Stimulated activated naive CD8-positive, alpha-beta T cell treated with anti-CD3 and anti-CD28 coated beads, Interleukin-15, Interleukin-2, amounts not matched to agents 100 U/mL and 50 U/mL, for 24 hours (primary cell): ENCODE results near the gene SNTG2.
"Not testable (repeated sequence)": the region's sequence is repeated elsewhere in the genome, so short reads cannot be mapped to it uniquely, and the experiment has no call there.

Source experiments
- ATAC-seq: fragments of 150-1000 bp; cut with Tn5 transposase; one replicate; pipeline ENCODE4 v1.10.0; 2021
- DNase-seq: peaks from one replicate; pipeline ENCODE4 v3.0.0; 2021

Gene SNTG2

DNA sequence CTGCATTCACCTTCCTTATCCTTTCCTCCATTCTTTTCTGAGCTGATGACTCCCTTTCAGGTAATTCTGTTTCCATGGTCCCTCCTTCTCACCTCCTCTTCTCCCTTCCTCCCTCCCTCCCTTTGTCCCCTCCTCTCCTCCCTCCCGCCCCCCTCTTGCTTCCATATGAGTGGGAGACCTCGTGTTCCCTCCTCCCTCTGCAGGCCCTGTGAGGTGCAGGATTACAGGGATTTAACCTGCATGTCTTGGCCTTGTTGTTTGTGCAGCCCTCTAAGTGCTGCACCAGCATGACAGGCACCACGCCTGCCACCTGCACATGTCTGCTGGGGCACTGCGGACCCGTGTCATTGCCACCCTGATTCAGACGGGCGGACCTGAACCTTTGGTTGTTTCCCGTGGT is 103.1 kb downstream of the SNTG2 start:
- no peak for DNase-seq

DNA sequence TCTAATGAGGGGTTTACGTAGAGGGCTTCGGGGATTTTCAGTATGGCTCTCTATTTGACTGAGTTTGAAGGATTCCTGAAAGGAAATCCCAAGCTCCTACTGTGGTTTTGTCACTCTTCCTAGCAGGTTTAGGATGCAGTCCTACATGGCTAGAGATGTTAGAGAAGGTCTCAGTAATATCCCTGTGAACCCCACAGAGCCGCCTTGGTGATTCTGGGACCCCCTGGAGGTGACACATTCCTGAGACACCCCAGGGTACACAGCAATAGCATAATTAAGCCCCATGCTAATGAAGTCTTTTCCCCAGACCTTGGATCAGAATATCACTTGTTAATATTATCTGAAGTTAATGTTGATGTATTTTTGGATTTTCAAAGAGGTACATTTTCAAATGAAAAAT is 103.8 kb downstream of the SNTG2 start:
- ATAC-seq = no peak
- no peak for DNase-seq

More for the DNA sequence above, 103.1 kb downstream of the SNTG2 start:
- ATAC-seq = no peak

DNA sequence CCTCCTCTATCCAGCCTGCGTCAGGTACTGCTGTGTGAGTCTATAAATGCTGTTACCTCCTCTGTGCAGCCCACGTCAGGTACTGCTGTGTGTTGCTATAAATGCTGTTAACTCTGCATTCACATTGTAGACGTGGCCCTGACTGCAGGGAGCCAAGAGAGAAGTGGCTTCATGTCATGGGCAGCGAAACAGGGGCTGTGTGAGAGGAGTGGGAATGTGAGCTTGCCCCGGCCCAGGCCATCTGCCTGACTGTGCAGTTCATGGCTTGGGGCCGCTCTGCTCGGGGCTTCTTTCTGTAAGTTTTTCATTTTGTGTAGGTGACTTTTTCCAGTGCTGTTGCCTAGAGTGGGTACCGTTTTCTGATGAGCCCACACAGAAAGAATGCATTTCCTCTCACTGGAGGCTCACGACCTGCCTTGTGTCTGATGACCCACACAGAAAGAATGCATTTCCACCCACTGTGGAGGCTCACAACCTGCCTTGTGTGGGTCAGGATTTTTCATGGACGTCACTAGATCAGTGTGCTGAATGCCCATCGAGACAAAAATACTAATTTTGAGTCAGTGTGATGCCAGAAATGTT is 104.5 kb downstream of the SNTG2 start:
- DNase-seq (no peak), ATAC-seq (no peak)

DNA sequence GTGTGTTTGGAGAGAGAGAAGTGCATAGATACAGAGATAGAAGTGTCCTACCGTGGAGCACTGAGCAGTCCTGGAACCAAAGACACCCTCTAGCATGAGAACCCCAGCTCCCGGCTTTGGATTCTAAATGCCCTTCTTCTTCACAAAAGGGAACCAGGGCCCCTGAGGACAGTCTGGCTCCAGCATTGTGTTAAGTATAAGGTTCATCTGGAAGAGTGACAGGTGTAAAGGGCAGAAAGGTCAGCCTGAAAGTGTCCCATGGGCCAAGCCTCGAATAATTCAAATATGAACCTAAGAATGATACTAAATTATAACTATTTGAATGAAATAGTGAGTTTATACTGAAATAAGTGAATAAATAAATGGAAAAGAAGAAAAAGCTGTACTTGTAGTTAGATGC is 109.7 kb downstream of the SNTG2 start:
- no peak for DNase-seq

DNA sequence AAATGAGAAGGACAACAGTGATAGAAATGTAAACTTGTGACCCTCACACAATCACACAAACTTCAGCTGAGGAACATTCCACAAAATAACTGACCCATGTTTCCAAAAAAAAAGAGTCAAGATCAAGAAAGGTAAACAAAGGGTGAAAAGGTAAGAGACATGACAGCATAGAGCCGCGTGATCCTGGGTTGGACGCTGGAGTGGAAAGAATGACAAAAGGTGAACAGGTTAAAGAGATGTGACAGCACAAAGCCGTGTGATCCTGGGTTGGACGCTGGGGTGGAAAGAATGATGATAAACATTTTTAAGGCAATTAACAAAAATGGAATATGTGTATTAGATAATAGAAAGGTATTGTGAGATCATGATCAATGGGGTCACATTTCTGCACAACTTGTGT is 110.3 kb downstream of the SNTG2 start:
- ATAC-seq (no peak), DNase-seq (no peak)

More for the DNA sequence above, 109.7 kb downstream of the SNTG2 start:
- ATAC-seq = no peak

DNA sequence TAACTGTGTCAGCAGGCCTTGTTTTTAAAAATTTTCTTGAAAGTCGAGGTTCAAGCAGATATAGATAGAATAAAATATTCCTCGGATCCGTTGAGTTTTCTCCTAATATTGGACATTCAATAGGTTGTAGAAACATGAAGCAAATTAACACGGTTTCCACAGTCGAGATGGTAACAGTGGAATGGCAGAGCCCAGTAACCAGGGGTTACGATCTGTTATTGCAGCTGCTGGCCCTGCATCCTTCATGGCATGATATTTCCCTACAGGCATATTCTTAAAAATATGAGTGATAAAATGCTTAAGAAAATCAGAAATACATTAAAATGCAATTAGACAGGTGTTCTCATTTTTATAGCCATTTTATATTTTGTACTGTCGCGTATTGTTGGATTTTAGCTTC is 117.6 kb downstream of the SNTG2 start:
- ATAC-seq = no peak
- no peak for DNase-seq

DNA sequence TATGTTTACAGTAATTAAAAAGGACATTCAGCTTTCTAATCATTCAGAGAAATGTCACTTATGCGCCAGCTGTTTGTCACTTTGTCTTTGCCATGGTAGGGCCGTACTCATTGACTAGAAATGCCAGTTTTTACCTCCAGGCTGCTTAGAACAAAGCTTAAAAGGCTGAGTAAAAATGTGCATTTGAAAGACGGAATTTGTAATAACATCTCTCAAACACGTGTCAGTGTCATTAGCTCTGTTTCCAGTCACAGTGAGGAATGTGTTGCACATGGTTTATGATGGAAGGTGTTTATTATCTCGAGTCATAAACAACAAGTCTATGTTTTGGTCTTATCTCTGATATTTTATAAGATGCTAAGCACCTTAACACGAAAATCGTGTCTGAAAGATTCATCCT is 118.2 kb downstream of the SNTG2 start:
- DNase-seq = no peak
- no peak for ATAC-seq

DNA sequence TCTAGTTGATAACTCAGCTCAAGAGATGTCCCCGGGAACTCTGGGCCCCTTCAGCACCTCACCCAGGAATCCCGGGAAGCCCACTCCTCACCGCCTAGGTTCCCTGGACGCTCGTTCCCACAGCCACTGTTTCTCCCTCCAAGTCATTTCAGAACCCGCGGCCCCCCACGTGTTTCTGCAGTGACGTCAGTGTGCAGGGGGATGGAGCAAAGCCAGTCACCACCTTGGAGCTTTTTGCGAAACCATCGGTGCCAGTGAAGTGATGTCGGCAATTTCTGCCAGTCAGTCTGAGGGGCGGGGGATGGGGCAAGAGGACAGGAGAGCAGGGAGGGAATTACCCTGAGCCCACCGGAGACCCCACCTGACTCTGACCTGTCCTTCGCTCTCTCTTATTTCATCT is 119.2 kb downstream of the SNTG2 start:
- no peak for DNase-seq
- no peak for ATAC-seq

DNA sequence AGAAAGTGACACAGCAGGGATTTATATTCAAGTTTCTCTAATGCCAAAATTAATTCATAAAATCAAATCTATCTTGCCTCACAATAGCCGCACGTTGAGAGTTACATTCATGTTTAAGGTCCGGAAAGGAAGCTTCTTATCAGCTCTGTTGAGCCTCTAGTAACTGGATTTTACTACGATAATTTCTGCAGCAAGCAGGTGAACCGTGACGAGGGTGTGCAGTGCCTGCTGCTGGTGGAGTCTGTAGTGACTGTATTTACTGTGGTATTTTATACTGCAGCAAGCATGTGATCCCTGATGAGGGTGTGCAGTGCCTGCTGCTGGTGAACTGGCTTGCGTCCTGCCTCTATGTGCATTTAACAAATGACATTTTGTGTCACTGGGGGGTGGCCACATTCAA is 120.0 kb downstream of the SNTG2 start:
- no peak for ATAC-seq
- DNase-seq = no peak

DNA sequence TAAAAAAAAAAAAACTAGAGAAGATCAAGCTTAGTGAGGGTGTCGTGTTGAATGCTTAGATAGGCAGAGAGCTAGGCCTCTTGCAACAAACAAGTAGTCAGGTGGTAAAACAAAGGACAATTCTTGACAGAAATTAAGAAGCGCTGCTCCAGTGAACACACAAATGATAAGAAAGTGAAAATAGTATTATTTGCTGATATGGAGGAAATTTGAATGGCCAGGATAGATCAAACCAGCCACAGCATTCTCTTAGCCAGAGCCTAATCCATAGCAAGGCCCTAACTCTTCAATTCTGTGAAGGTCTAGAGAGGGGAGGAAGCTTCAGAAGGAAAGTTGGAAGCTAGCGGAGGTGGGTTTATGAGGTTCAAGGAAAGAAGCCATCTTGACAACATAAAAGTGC is 121.0 kb downstream of the SNTG2 start:
- no peak for ATAC-seq
- DNase-seq = no peak

DNA sequence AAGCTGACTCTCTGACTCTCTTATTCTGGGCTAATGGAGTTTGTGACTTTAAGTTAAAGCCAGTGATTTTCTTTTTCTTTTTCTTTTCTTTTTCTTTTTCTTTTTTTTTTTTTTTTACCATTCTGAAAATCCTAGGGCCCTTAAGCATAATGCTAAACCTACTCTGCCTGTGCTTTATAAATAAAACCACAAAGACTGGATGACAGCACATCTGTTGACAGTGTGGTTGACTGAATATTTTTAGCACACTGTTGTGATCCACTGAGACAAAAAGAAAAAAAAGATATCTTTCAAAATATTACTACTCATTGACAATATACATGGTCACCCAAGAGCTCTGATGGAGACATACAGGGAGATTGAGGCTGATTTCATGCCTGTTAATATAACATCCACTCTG is 121.6 kb downstream of the SNTG2 start:
- no peak for DNase-seq
- ATAC-seq = no peak

DNA sequence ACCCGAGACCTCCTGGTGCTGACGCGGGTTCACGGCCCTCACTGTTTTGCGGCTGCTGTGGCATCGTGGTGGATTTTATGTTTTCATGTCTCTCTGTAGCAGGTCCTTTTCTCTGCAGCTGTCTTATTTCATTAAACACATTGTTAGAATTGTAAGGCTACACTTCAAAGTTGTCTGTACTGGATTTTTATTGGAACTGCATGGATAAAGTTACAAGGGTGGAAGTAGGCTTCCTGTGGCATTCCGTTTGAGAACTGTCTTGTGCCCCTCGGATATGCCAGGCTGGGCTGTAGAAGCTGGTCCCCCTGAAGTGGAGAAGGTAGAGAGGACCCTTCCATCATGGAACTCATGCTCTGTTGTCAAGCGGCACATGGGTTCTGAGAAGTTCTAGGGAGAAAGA is 127.3 kb downstream of the SNTG2 start:
- ATAC-seq (no peak), DNase-seq (no peak)

DNA sequence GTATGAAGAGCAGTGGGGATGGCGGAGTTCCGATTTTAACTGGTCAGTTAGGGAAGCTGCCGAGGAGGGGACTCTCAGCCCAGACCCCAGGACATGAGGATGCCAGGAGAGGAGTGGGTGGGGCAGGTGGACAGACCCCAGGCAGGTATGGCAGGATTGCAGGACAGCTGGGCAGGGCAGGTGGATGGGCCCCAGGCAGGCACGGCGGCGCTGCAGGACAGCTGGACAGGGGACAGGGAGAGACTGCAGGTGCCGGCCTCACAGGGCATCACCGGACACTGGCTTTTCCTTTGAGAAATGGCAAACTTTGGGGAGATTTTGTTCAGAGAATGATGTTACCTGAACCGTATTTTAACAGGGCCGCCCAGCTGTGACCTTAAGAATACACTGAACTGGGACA is 127.7 kb downstream of the SNTG2 start:
- ATAC-seq (no peak), DNase-seq (no peak)

DNA sequence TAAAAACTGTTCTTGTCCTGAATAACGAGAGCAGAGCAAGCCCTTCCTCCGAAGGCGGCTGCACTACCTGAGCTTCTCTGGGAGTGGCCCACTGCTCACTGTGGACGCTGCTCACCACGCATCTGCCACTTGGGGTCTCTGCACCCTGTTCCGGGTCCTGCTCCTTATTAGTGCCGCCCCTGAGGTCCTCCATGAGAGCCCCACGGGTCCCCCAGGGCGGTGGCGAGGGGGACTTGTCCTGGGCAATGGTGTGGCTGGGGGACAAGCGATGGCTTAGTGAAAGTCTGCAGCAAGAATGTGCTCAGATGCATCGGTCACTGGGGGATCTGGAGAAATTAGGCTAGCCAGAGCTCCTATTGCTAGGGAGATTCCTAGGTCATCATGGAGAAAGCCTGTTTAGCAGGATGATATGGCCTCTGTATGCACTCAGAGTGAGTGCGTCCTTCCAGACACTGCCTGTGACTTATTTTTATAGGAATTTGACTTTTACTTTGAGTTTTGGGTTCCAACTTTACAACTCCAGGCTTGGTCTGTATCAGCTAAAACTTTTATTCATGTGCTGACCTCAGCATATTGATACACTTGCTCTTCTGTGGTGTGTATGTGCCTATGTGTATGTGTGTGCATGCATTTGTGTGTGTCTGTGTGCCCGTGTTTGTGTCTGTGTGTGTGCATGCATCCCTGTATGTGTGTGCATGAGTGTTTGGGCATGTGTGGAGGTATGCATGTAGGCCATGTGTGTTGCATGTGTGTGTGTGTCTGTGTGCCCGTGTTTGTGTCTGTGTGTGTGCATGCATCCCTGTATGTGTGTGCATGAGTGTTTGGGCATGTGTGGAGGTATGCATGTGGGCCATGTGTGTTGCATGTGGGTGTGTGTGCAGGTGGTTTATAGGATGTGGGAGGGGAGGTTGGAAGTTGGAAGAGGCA is 129.5 kb downstream of the SNTG2 start:
- DNase-seq (no peak), ATAC-seq (no peak)

DNA sequence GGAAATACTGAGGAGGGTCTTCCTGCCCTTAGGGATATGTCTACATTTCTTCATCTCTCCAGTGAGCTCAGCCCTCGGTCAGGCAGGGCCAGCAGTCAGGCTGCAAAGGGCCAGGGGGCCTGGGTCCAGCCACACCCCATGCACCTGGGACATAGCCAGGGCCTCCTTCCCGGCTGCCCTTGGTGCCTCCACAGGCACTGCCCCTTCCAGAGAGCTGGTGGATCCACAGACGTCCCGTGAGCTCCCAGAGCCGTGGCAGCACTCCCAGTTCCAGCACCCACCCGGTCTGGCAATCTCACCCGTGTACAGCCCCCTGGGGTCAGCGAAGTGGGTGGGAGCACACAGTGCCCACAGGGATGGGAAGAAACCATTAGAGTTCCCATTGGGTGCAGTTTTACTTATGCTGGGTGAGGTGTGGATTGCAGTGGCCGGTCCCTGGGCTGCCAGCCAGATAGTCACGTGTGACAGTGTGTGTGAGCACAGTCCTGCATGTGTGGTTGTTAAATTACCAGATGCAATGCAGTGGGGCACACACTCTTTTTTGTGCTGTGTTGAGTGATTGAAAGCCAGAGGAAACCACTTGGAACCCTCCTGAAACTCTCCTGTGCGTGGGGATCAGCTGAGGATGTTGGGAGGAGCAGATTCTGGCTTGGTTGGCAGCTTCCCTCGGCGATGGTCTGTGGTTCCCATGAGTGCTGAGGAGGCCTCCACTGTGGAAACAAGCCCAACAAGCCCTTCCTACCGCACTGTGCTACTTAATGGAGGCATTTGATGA is 131.0 kb downstream of the SNTG2 start:
- DNase-seq (no peak), ATAC-seq (no peak)

DNA sequence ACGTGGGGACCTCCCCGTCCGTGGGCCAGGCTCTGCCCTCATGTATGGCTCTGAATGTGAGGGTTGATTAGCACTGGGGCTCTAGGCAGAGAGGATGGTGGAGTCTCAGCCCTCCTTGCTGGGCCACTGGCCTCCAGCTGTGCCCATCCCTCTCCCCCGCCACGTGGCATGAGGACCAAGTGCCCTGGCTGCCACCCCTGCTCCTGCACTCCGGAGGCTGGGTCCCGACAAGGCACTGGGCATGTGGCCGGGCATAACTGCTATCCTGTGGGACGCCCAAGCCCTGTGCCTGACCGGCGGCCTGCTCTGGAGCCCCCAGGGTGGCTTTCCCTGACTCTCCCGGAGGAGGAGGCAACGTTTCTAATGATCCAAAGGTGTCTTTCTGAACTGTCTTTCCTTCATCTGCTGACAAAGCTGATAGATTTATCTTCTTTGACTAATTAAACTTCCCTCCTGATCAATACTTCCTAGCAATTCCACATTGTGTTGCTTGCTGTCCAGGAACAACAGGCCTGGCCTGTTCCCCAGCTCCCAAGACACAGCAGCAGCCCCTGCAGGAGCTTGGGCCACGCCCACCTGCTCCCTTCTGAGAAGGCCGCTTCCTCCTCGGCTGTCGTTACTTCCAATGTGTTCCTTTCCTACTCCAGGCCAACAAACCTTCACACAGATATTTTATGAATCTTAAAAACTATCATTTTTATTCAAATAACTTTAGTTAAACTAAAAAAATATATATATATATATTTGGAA is 132.0 kb downstream of the SNTG2 start:
- ATAC-seq (no peak), DNase-seq (no peak)

DNA sequence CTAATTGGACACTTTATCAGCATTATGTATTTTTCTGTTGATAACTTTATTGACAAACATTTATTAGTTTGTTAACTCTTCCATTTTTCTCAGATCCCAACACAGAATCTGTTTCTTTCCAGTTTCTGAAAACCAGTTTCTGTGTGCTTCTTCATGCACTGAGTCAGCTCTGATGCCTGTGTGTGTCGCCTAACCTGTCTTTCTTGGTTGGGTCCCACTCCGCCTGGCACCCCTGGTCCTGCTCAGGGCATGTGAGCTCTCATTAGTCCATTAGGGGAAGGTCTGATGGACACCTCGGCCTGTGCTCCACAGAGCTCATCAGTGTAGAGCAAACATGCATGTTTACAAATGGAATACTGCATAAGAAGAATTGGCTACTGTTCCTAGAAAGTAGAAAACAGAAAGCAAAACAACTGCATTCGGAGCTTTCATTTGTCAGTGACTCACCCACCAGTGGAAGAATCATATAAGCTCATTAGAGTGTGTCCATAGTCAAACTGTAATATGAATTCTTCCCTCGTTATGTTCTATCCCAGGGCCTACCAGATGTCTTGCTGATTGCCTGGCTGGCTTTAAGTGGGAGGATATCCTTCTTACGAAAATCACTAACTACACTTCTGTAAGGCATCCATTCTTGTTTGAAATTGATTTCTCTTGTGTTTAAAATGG is 137.7 kb downstream of the SNTG2 start:
- no peak for DNase-seq
- ATAC-seq = no peak

DNA sequence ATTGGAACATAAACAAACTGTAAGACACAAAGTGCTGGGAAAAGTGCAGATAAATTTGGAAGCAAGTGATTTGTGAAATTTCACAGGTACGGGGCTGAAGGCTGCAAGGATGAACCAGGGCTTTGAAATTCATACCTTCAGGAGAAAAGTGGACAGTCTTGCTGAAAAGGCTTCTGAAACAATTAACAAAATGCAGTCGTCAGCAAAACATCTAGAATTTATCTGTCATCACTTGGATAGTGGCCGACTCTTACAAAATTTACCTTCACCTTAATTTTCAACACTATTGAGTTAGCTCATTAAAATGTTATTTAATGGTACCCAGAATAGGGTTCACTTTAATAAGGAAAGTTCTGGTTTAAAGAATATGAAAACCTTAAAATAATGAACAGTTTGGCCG is 138.3 kb downstream of the SNTG2 start:
- no peak for ATAC-seq
- no peak for DNase-seq

DNA sequence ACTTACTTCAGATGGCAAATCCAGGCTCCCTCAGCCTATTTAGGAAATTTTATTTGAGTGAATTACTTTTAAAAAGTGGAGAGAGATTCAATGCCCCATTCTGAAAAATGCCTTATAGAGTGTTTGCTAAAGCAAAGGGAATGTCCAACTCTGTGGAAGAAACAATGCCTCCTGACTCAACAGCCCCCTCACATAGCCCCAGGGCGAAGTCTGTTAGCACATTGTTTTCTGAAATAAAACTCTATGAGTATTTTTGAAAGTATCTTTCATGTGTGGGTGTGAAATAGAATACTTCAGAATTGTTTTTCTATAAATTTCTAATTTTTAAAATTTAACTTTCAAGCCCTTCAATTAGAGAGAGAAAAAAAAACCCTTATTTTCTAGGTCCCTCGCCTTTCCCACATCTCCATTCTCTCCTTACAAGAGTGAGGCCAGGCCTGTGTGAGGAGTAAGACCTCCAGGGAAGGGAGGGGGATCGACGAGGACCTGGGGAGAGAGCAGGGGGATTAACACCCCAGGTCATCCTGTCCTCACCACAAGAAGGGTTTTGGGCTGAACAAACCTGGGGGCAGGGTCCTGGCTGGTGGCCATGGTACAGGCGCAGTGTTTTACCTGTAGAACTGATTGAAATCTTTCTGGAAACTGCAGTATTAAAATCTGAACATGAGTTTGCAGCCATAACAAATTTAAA is 141.4 kb downstream of the SNTG2 start:
- DNase-seq (no peak), ATAC-seq (no peak)

DNA sequence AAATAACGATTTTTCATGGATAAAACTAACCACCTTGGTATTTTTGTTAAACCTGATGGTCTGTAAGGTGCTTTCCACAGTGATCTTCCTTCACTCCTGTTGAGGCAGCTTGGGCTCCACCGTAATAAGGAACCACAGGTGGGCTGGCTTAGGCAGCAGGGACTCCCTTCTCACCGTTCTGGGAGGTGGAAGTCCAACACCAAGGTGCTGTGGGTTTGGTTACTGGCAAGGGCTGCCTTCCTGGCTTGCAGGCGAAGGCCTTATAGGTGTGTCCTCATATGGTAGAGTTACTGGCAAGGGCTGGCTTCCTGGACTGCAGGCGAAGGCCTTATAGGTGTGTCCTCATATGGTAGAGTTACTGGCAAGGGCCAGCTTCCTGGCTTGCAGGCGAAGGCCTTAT is 143.0 kb downstream of the SNTG2 start:
- DNase-seq, ATAC-seq: not testable (repeated sequence)

DNA sequence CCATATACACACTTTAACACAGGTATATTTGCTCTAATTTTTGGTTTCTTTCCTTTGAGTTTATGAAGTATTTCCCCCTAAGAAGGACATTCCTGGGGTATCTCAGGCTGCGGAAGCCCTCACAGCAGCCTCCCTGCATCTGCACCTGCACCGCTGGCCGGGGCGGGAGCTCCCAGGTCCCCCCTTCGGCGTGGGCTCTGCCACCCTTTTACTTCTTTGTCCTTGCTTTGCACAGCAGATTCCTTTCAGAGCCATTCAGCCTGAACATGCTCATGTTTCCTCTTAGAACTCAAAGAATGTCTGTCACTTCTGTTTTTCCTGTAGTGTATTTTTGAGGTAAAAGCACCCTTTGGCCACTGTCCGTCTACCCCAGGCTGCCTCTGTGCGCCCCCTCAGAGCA is 146.5 kb downstream of the SNTG2 start:
- ATAC-seq (no peak), DNase-seq (no peak)
